GM23338 (cell line): Measurements from ENCODE around the gene TMEM236. TPM values are rescaled to one million over a fixed set of nuclear protein-coding genes. Genes with fewer than 3 reads are reported as not detected.

Experiments
- ATAC-seq: fragments of 200-7000 bp; cut with Tn5 transposase; 3 replicates; pipeline ENCODE4 v1.9.1; 2020
- DNase-seq: peaks from one replicate; pipeline ENCODE4 v3.0.0-alpha.2; 2015; ENCODE audit warnings: low spot score
- H2AFZ ChIP-seq: fragments of 200-600 bp; sonication (generic); 2 replicates; pipeline ENCODE4 v1.8.0; 2016; ENCODE audit warnings: antibody characterized with exemption, mild to moderate bottlenecking, moderate library complexity
- H3F3A ChIP-seq: fragments of 200-600 bp; sonication (generic); replicated peaks from 2 replicates; pipeline ENCODE4 v1.8.0; 2017; ENCODE audit warnings: antibody characterized with exemption, mixed run types, low read depth
- H3K27ac ChIP-seq: fragments of 200-600 bp; sonication (generic); 2 replicates; pipeline ENCODE4 v1.6.1; 2016; ENCODE audit warnings: low read depth
- H3K27me3 ChIP-seq: fragments of 200-600 bp; sonication (generic); 2 replicates; pipeline ENCODE4 v1.8.0; 2016; ENCODE audit warnings: mild to moderate bottlenecking, mixed run types, moderate library complexity; ENCODE audit not compliant: insufficient read depth
- H3K36me3 ChIP-seq: fragments of 200-600 bp; sonication (generic); 2 replicates; pipeline ENCODE4 v1.8.0; 2016; ENCODE audit warnings: mild to moderate bottlenecking; ENCODE audit not compliant: insufficient read depth
- H3K4me1 ChIP-seq: fragments of 200-600 bp; sonication (generic); 2 replicates; pipeline ENCODE4 v1.8.0; 2016; ENCODE audit warnings: mild to moderate bottlenecking, moderate library complexity; ENCODE audit not compliant: insufficient read depth
- H3K4me2 ChIP-seq: fragments of 200-600 bp; sonication (generic); 2 replicates; pipeline ENCODE4 v1.7.1; 2017; ENCODE audit warnings: mixed run types
- H3K4me3 ChIP-seq: fragments of 200-600 bp; sonication (generic); 2 replicates; pipeline ENCODE4 v1.6.1; 2016; ENCODE audit warnings: mixed run types
- H3K79me2 ChIP-seq: fragments of 200-600 bp; sonication (generic); replicated peaks from 2 replicates; pipeline ENCODE4 v1.8.0; 2017; ENCODE audit warnings: mild to moderate bottlenecking; ENCODE audit not compliant: insufficient read depth
- H3K9me2 ChIP-seq: fragments of 200-600 bp; sonication (generic); 2 replicates; pipeline ENCODE4 v1.8.0; 2017; ENCODE audit not compliant: insufficient read depth
- H4K20me1 ChIP-seq: fragments of 200-600 bp; sonication (generic); replicated peaks from 2 replicates; pipeline ENCODE4 v1.8.0; 2017; ENCODE audit warnings: mild to moderate bottlenecking; ENCODE audit not compliant: insufficient read depth
- H3K27ac Mint-ChIP-seq: 2 replicates; pipeline ENCODE4 v1.8.0; 2020; ENCODE audit warnings: inconsistent platforms, mild to moderate bottlenecking, moderate library complexity, mixed read lengths
- H3K27me3 Mint-ChIP-seq: 3 replicates; pipeline ENCODE4 v1.8.0; 2022; ENCODE audit warnings: low read depth, mild to moderate bottlenecking, moderate library complexity, mixed read lengths, inconsistent platforms; ENCODE audit not compliant: insufficient read depth, poor library complexity
- H3K36me3 Mint-ChIP-seq: 3 replicates; pipeline ENCODE4 v1.8.0; 2021; ENCODE audit warnings: low read depth, mild to moderate bottlenecking, inconsistent platforms, moderate library complexity, mixed read lengths
- H3K4me1 Mint-ChIP-seq: 3 replicates; pipeline ENCODE4 v1.8.0; 2020; ENCODE audit warnings: mild to moderate bottlenecking, inconsistent platforms, mixed read lengths
- H3K4me3 Mint-ChIP-seq: 3 replicates; pipeline ENCODE4 v1.8.0; 2021; ENCODE audit warnings: moderate library complexity, mild to moderate bottlenecking, inconsistent platforms, mixed read lengths
- H3K9me3 Mint-ChIP-seq: 3 replicates; pipeline ENCODE4 v1.8.0; 2020; ENCODE audit warnings: moderate library complexity, mild to moderate bottlenecking, inconsistent platforms, mixed read lengths
- CTCF ChIP-seq, 2 experiments: fragments of 200-600 bp in 1 of 2; sonication (generic) in 1 of 2; conservative IDR thresholded peaks; 2 replicates each; pipeline versions ENCODE4 v1.5.1 to v1.6.1; 2016 to 2017; ENCODE audit warnings: antibody characterized with exemption in 2 of 2, low read depth in 2 of 2, mild to moderate bottlenecking in 2 of 2, moderate library complexity in 1 of 2
- ETS1 ChIP-seq: IDR thresholded peaks from 2 replicates; pipeline ENCODE4 v1.6.1; 2016; ENCODE audit warnings: antibody characterized with exemption
- EZH2 ChIP-seq: fragments of 200-600 bp; sonication (generic); IDR thresholded peaks from one replicate; pipeline ENCODE4 v1.8.0; 2017; ENCODE audit warnings: antibody characterized with exemption, mild to moderate bottlenecking, low read depth; ENCODE audit not compliant: unreplicated experiment
- JUNB ChIP-seq: IDR thresholded peaks from one replicate; pipeline ENCODE4 v1.6.1; 2016; ENCODE audit warnings: antibody characterized with exemption; ENCODE audit not compliant: unreplicated experiment
- STAT1 ChIP-seq: IDR thresholded peaks from one replicate; pipeline ENCODE4 v1.6.1; 2016; ENCODE audit warnings: antibody characterized with exemption; ENCODE audit not compliant: unreplicated experiment
- ZNF331 ChIP-seq: fragments of 250-450 bp; sonication (Bioruptor Pico); IDR thresholded peaks from 2 replicates; pipeline ENCODE4 v1.5.0; 2020; ENCODE audit warnings: low read depth, mild to moderate bottlenecking, moderate library complexity
- ZNF462 ChIP-seq: fragments of 250-450 bp; sonication (Bioruptor Pico); IDR thresholded peaks from 2 replicates; pipeline ENCODE4 v1.5.0; 2020; ENCODE audit warnings: mild to moderate bottlenecking, moderate library complexity
- polyA plus RNA-seq: library from polyadenylated mRNA; unstranded; fragments of >200 nt; fragmentation: Nextera tagmentation; extraction: Ambion mirVana; gene quantifications from 2 replicates; pipeline ENCODE4 v1.2.1, GENCODE V29; 2016
- total RNA-seq: library from RNA; depleted of rRNA; stranded (reverse); fragments of >200 nt; shearing (Covaris generic); gene quantifications from 2 replicates; pipeline ENCODE4 v1.2.3, GENCODE V29; 2014

The TMEM236 gene
- total and polyA plus RNA-seq, 2 experiments from 2014 or later = 0.03 TPM

DNA sequence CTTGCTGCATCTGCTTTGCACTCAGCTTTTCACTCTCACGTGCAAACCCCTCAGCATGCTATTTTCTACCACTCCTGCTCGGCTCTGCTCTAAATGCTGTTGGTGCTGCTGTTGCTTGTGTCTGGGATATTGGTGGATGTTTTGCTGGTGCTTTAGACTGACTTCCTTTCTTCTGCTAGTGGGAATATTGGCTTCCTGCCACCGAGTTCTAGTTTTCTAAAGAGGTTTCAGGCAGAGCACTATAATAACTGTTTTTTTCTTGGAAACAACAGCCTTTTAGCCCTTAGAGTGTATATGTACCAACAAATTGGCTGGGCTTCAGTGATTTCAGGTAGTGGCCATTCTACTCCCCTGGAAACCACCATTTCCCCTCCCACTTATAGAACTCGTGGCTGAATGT lies 27.8 kb downstream of the TMEM236 start (continued):
- TF ChIP-seq ZNF462 (CRISPR knock-in tag) = no peak
- no peak for TF ChIP-seq ZNF331

- no peak overlapping the region for H2AFZ ChIP-seq
- no peaks in the 10 kb centered on the region for H3K9me3 Mint-ChIP-seq
- no peaks in the 10 kb centered on the region for H3K9me2 ChIP-seq
- DNase-seq = no peak
- no peaks in the 10 kb centered on the region for H3K36me3 Mint-ChIP-seq
- no peaks in the 10 kb centered on the region for H3K4me1 Mint-ChIP-seq
- no peaks in the 10 kb centered on the region for H3F3A ChIP-seq
- H3K4me3 Mint-ChIP-seq = no peak overlapping the region
- H3K27ac ChIP-seq = no peak overlapping the region
- H3K27me3 Mint-ChIP-seq = peaks cover 4% of the 10 kb centered on the region
- H3K79me2 ChIP-seq = no peaks in the 10 kb centered on the region
- no peak overlapping the region for H3K4me3 ChIP-seq
- no peak for ATAC-seq
- H3K36me3 ChIP-seq = no peaks in the 10 kb centered on the region
- no peaks in the 10 kb centered on the region for H3K27me3 ChIP-seq
- H3K4me1 ChIP-seq = no peaks in the 10 kb centered on the region
- no peak overlapping the region for H3K4me2 ChIP-seq
- no peak overlapping the region for H3K27ac Mint-ChIP-seq
- H4K20me1 ChIP-seq = no peaks in the 10 kb centered on the region
- no peak for TF ChIP-seq STAT1
- TF ChIP-seq EZH2 = no peak
- TF ChIP-seq JUNB = no peak
- no peak for TF ChIP-seq ZNF462 (CRISPR knock-in tag)
- no peak for TF ChIP-seq ETS1
- TF ChIP-seq CTCF (conservative IDR thresholded peaks at IDR 0.05; ENCODE audit: low read depth in 2 of 2) = no peak
Measured at GRCh38 chr10:17780727-17781126, 28.7 kb downstream of the TMEM236 start.
